Stomach (tissue), 4 donors: ENCODE results near the gene BACE2.

Experiments used
- EP300 ChIP-seq: sonication (generic); formaldehyde crosslinking; IDR thresholded peaks from one replicate; pipeline ENCODE4 v1.6.1; 2017; ENCODE audit warnings: antibody characterized with exemption
- POLR2A ChIP-seq, 4 donors: fragments of 450-650 bp; IDR thresholded peaks; one replicate each; pipeline ENCODE4 v1.6.1; 2016; ENCODE audit warnings: antibody characterized with exemption in 4 of 4, control low read depth in 2 of 4, mild to moderate bottlenecking in 1 of 4, moderate library complexity in 1 of 4
- POLR2AphosphoS5 ChIP-seq, 3 donors: sonication (generic); formaldehyde crosslinking; IDR thresholded peaks; one replicate each; pipeline ENCODE4 v1.6.1; 2016; ENCODE audit warnings: antibody characterized with exemption in 3 of 3
- TF ChIP-seq, protein P1 (sequence below), 7 experiments: fragments of 450-650 bp in 4 of 7; fragments of 200-600 bp in 3 of 7; sonication (generic) in 3 of 7; IDR thresholded peaks; one replicate each; pipeline ENCODE4 v1.5.1; 2016 to 2019; ENCODE audit warnings: antibody characterized with exemption in 7 of 7, control low read depth in 2 of 7, mild to moderate bottlenecking in 1 of 7

DNA sequence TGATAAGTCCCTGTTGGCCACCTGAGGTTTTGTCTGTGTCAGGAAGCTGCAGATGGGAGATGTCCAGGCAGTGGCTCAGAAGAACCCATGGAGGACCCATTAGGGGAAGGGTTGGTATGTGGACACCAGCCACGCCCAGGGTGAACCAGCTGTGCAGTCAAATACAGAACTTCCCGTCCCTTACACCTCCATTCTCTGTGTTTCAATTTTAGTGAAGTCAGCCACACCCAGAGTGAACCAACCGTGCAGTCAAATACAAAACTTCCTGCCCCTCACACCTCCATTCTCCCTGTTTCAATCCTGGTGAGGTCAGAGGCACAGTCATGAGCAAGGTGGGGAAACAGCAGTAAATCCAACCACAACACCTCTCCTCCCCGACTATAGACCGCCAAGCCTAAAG, 27.4 kb downstream of the BACE2 start:
- TF ChIP-seq EP300 (no peak), POLR2A (IDR thresholded peaks at IDR 0.05) (no peak), POLR2AphosphoS5 (IDR thresholded peaks at IDR 0.05) (no peak)
- TF ChIP-seq, protein P1, sequence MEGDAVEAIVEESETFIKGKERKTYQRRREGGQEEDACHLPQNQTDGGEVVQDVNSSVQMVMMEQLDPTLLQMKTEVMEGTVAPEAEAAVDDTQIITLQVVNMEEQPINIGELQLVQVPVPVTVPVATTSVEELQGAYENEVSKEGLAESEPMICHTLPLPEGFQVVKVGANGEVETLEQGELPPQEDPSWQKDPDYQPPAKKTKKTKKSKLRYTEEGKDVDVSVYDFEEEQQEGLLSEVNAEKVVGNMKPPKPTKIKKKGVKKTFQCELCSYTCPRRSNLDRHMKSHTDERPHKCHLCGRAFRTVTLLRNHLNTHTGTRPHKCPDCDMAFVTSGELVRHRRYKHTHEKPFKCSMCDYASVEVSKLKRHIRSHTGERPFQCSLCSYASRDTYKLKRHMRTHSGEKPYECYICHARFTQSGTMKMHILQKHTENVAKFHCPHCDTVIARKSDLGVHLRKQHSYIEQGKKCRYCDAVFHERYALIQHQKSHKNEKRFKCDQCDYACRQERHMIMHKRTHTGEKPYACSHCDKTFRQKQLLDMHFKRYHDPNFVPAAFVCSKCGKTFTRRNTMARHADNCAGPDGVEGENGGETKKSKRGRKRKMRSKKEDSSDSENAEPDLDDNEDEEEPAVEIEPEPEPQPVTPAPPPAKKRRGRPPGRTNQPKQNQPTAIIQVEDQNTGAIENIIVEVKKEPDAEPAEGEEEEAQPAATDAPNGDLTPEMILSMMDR (IDR thresholded peaks at IDR 0.05), result no peak
